Measurements from ENCODE around the gene SCNN1A.

Gene SCNN1A

DNA sequence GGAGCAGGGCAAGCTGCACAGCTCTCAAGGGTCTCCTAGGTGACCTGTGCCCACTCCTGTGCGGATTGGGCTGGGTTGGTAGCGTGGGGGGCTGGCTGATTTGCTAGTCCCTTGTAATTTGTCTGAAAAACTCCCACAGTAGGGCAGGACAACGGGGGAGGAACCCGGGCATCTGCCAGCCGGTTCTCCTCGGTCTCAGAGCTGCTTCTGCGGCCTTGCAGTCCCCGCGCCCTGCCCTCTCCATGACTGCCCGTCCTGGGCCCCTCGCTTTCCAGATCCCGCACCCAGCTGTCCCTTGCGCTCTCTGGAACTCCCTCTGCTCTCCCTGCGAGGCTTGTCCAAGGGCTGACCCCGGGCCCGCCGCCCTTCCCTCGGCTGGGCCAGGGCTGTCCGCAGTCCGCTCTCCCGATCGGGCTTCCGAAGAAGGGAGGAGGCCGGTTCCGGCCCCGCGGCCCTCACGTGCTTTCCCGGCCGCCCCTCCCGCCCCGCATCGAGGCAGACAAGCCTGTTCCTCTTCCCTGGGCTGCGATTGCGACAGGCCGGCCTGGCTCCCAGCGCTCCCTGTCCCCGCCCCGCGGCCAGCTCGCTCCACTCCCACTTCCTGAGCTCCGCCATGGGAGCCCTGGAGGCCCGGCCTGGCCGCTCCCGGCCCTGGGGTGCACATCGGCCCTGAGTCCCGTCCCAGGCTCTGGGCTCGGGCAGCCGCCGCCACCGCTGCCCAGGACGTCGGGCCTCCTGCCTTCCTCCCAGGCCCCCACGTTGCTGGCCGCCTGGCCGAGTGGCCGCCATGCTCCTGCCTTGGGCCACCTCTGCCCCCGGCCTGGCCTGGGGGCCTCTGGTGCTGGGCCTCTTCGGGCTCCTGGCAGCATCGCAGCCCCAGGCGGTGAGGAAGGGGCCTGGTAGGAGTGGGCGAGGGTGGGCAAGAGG lies 8.5 kb upstream of the SCNN1A start, which contains the start of gene LTBR:
Gene LTBR, plus strand, starts transcription at position 591 of the 927 bp plus-strand sequence. Its CDS starts 197 bp downstream, at position 788.
- no peak for DNase-seq

DNA sequence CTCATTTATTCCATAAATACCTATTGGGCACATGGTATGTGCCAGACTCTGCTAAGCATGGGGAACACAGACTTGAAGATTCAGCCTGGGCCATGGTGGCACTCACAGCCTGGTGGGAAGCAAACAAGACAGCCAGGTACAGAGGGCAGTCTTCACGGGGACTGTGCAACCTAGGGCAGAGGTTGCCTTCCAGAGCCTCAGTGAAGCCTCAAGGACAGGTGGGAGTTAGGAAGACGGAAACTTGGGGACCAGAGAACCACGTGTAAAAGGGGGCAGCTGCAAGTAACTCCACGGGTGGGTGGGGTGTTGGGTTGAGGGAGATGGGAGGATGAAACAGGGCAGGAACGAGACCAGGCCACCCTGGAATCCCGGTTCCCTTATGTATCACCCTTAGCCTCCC lies 7.6 kb upstream of the SCNN1A start:
- no peak for DNase-seq

DNA sequence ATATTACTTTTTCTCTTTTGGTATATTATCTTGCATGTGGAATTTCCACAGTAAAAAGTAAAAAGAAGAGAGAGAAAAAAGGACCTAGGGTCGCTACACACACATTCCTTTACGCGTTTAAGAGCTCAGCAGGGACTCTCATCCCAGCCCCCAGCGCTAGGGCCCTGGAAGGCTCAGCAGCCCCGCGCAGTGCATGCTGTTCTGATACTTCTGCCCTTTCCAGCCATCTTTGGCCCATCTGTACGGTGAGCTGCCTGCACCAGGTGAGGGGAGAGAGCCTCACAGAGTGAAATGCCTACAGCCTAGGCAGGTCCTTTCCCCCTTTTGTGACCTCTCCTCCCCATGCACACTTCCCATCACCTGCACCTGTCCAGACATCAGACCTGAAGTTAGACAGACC lies 7.0 kb upstream of the SCNN1A start:
- no peak for DNase-seq

DNA sequence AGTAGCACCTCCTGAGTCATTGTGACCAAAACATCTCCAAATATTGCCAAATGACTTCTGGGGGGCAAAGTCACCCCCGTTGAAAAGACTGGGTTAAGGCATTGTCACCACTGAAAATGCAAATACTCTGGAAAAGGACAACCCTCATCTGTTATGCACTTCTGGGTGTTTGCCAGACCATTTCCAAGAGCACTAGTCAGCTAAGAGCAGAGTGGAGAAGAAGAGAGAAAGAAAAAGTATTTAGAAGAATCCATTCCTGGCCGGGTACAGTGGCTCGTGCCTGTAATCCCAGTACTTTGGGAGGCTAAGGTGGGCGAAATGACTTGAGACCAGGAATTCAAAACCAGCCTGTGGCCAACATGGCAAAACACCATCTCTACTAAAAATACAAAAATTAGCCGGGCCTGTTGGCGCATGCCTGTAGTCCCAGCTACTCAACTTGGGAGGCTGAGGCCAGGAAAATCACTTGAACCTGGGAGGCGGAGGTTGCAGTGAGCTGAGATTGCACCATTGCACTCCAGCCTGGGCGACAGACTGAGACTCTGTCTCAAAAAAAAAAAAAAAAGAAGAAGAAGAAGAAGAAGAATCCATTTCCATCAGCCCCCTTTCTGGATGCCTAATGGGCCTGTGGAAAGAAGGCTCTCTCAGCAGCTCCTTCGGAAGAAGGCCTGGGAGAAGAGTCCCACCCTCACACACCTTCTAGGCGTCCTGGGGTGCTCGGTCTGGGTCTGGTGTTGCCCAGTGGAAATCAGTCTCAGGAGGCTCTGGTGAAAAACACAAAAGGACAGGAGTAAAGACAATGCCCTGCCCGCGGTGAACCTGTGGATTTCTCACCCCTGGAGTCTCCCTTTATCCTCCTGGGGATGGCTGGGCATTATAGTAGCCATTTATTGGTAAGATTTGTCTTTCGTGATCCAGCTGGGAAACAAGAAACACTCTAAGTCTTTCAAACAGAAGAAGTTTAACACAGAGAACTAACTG lies 5.1 kb upstream of the SCNN1A start:
- DNase-seq: no peak

DNA sequence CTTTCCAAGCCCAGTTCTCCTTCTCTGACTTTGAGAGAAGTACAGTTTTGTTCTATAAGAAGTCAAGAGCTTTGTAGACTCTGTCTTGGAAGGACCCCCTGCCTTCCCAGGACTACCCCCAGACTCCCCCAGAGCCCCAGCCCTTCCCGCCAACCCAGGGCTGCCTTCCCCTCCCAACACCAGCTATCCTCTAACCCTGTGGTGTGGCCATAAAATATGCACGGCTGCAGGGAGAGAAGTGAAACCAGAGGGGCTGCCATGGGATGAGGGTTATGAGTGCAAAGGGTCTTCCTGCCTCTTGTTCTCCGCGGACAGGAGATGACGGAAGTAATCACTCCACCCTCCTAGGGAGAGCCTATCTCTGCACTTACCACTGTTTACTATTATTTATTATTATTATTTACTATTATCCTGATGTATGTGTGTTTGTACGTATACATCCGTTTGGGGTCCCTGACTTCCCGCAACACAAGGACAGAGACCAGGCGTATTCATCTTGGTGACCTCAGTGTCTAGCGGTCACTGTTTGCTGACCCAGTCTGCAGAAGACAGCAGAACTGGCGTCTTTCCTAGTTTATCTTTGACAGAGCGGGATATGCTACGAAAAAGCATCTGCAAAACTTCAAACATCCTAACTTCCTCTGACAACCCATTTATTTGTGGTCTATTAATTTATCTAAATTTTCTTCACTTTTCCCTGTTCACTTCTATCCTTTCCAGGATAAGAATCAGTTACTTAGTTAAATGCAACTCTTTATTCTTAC lies 3.5 kb upstream of the SCNN1A start:
- DNase-seq: no peak

DNA sequence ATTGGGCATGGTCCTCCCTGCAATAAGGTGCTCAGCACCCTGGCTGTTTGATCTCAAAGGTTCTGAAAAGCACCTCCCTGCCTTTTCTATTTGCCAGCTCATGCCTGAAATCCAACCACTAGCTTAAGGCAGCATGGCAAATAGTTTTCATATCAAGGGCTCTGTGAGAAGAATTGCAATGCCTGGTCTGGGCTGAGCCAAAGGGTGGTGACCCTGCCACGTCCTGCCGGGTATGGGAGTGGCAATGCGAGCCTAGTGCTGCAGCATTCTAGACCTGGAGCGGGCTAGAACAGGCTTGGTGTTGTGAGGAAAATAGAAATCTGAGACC lies 2.3 kb upstream of the SCNN1A start:
- no peak for DNase-seq

DNA sequence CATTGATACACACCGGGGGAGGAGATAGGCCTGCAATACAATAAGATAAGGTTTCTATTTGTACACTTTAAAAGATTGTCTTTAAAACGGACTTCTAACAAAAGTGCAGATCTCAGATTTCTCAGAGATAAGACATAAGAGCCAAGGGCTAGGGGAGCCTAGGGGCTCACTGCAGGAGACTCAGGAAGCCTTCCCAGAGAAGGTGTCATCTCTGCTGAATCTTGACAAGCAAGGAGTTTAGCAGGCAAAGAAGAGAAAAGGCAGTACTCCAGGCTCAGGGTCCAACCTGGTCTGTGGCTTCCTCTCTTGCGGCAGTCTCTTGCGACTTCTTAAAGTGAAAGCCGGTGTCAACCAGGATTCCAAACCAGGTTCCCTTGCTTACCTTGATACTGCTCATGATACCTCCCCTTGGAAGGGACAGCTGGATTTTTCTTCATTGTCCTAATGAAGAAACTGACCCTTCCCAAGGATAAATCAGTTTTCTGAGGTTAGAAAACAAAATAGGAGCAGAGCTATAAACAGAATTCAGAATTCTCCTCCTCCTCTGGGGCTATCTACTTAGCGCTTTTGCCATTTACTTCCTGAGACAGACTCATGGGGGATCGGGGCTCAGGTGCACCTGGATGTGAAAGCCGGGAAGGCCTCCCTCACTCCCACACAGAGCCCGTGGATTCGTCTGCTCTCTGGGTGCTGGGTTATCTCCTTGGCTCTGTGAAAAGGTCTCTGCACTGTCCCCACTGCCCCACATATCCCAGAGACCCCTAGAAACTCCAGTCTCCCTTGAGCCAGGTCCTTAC lies 1.7 kb upstream of the SCNN1A start:
- no peak for DNase-seq

DNA sequence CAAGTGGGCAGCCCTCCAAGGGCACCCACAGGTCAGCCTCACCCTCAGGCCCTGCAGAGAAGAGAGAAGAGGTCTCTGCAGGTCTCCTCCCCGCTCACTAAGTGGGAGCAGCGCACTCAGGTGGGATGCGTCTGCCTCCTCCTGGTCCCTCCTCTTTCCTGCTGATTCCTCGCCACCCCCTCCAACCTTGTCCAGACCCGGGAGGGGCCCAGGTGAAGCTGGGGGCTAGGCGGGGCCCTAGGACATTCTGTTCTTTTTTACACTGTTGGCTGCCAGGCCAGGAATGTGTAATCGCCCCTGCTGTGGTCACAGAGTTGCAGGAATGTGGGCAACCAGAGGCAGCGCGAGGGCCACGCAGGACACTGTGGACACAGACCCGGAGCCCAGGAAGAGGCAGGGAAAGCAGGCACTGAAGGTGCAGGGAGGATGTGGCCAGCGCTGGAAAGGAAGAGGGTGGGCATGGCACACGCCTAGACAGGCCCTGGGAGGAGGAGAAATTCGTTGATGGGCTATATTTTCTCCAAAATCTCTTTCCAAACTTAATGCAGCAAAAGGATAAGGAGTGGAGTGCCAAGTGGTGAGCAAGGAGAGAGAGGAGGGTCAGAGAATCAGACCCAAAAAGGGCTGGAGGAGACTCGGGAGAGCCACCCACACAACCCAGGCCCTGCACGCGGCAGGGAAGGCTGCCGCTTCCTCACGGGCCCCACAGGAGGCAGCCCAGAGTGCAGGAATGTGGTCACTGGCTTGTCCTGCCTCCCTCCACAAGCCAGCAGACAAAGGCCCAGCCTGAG lies 911 bp upstream of the SCNN1A start:
- no peak for DNase-seq

DNA sequence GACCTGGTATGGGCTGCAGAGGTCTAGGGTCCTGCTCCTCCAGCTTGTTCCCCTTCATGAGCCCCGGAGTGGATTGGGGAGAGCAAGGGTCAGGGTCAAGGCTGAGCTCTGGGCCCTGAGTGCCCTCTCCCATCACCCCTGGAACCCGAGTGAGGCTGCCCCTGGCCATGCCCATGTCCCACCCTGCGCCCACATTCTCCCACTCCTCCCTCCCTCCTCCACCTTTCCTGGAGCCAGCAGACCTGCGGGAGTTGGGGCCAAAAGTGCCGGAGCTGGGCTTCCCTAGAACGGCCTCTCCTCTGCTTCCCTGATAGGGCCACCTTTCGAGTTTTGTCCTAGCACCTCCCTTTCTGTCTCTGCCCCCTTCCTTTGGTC lies 590 bp downstream of the SCNN1A start:
- DNase-seq: no peak

DNA sequence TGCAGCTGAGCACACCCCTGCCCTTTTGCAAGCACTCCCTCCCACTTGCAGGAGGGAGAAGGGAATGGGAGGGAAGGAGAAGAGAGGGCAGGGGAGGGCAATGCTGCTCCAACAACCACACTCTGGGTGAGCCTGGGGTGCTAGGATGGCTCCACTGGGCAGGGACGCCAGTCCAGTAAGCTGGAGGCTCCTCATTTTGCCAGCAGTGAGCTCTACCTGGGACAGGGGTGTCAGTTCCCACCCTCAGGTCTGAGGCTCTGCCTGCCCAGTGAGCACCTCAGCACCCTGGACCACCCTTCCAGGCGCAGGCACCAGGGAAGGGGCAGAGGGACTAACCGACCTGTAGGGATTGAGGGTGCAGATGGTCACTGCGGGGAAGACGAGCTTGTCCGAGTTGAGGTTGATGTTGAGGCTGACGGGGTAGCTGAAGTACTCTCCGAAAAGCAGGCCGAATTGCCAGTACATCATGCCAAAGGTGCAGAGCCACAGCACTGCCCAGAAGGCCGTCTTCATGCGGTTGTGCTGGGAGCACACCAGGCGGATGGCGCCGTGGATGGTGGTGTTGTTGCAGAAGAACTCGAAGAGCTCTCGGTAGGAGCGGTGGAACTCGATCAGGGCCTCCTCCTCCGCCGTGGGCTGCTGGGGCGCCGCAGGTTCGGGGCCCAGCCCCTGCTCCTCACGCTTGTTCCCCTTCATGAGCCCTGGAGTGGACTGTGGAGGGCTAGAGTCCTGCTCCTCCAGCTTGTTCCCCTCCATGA lies 1.2 kb downstream of the SCNN1A start:
- DNase-seq: no peak

DNA sequence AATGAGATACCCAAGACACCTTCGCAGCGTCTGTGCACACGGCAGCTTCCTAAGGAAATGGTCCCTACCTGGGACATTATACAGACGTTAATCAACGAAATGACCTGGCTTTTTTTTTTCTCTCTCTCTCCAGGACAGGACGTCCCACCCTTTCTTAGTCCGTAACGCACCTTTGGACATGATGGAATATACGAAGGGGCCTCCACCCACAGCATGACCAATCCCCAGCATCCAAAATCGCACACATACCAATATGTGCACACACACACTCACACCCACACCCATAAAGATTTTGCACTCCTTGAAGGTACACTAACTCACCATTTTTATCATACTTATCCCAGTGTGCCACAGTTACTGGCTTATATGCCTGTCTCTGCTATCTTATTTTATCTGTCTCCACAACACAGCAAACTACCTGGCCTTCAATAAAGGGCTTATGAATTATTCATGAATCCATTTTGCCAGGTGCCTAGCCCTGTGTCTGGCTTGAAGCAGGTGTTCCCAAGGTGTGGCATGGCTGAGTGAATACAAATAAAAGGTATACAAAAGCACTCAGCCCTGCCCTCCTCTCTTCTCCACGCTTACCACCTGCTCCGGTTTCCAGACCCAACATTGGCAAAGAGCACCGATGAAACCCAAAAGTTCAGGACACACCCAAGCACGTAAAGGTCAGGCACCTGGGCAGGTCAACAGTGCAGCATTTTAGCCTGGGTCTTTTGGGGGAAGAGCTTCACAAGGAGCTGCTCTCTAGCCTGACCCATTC lies 2.2 kb downstream of the SCNN1A start:
- DNase-seq: no peak

DNA sequence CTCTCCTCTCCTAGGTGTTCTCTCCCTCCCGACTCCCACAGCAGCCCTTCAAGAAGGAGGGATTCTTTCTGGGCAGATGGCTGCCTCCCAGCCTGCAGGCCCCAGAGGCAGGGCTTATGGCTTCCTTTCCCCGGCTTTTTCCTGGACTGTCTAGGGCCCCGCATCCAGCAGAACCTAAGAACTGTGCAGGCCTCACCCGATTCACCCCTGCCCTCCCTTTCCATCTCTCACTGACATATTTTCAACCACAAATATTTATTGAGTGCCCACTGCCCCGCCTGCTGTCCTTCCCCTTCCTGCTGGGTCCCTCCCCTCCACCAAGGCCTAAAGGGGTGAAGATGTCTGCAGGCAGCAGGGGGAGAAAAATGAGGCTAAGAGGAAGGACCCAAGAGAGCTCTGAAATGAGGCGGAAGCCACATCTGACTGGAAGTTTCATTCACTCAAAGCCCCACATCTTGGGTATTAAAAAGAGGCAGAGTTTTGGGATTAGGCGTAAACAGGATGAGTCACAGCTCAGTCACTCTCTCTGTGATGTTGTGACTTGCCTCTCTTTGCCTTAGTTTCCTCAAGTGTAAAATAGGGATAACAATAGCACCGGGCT lies 2.9 kb downstream of the SCNN1A start:
- DNase-seq: no peak

DNA sequence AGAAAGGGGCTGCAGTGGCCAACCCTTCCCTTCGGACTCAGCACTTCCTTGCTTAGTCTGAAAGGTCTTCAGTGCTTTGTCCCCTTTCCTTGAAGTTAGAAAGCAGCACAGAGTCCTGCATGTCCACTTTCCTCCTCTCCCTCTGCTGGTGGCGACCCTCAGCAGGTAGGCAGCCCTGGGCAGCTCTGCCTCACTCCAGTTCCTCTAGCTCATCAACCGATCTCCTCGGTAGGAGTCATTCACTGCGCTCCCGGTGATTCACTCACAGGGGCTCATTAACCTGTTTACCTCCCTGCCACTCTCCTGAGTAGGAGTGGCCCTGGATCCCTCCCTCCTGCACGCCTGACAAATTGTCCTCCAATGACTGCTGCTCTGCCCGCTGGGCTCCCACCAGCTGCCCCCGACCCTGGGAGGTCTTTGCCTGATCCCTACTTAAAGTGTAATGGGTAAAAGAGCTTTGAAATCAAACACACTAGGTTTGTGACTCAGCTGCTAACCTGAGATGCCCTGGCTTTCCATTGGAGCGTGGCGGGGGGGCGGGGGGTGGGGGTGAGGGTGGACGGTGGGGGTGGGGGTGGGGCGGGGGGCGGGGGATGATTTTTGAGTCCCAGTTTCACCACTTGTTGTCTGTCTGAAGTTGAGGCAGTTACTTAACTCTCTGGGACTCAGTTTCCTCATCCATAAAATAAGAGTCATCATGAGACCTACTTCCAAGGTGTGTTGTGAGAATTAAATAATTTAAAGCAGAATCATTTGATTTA lies 4.2 kb downstream of the SCNN1A start:
- no peak for DNase-seq

DNA sequence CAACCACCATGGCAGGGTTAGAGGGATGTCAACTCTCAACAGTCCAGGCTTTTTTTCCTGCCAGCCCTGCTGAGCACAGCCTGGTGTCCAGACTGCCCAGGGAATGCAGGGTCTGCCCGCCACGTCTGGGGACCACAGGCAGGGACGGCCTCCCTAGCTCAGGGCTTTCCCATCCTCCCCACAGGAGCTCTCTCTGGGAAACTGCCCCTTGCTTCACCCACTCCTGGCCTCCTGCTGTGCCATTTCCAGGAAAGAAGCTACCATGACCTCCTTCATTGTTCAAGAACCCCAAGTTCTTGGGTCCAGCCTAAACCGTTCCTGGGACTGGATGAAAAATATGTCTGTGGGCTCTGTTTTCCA lies 4.8 kb downstream of the SCNN1A start:
- no peak for DNase-seq

DNA sequence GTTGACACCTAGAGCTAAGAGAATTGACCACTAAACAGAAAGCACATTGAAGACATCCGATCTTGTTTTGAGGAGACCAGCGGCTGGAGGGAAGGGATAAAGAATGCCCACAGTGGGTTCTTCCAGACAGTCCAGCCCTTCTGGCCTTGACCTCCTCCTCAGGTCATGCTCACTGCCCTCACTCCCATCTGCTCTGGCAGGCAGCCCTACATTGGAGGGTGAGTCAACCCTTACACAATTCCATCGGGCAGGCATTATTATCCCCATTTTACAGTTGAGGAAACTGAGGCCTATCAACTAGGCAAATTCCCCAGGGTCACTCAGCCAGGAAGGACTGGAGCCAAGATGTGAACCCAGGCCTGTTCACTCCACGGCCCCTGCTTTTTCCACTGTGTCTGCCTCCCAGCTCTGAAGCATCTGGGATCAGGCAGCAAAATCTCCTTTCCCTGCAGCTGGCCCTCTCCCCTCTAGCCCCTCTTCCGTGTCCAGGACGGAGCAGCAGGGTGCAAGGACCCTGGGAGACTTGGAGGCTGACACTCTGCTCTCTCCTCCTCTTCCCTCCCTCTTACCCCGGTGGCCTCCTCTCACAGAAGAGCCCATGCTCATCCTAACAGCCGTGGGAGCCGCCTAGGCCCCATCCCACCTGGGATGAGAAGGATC lies 5.3 kb downstream of the SCNN1A start:
- DNase-seq: no peak

DNA sequence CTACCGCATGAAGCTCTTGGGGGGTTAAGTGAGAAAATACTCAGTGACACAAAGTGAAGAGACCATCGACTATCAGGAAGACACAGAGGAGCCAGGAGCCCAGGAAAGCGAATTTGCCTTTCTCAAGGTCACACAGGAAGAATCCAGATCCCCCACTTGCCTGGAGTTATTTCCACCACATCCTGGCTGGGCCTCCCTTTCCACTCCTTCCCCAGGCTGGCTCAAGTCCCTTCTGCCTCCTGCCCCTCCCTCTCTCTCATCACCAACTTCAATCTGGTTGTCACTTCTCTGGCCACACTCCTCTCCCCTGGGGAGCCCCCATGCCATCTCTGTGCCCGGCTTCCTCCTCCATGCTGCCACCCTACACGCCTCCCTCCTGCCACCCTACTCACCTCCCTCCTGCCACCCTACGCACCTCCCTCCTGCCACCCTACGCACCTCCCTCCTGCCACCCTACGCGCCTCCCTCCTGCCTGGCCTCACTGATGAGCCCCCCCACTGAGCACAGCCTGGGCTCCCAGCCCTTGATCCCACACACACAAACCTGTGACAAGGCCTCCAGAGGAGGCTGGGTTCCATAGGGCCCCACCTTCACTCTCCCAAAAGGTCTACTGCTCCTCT lies 6.3 kb downstream of the SCNN1A start:
- no peak for DNase-seq
